ENCODE results near the gene KAT2B. TPM values are rescaled to one million over a fixed set of nuclear protein-coding genes. Genes with fewer than 3 reads are reported as not detected.

Gene KAT2B
- total and polyA plus RNA-seq, 2 of the 13 experiments (the other 11 are each of a cell fraction or from before 2014, with no cell fraction given) = 0.97 to 1.7 TPM

GRCh38 chr3:20141316-20141715 is 101.1 kb downstream of the KAT2B start (continued):
- TF ChIP-seq THAP7 (CRISPR knock-in tag; IDR thresholded peaks at IDR 0.05) (no peak), ZFP37 (CRISPR knock-in tag; IDR thresholded peaks at IDR 0.05; ENCODE audit: borderline replicate concordance) (no peak), GFI1 (CRISPR knock-in tag; IDR thresholded peaks at IDR 0.05; ENCODE audit: borderline replicate concordance) (no peak)

GRCh38 chr3:20141851-20142250 is 101.6 kb downstream of the KAT2B start:
- ChIA-PET CTCF (ENCODE audit: low intra/inter-chr PET ratio, low total read pairs) (no interaction called here), POLR2A (no interaction called here)
- intact Hi-C loops (cut with micrococcal nuclease; ENCODE audit: unreplicated experiment) = no loop called here
- Histone ChIP-seq H3K4me1 (ENCODE audit: insufficient read depth, low read length) (peaks cover 23% of the 10 kb centered on the region), H4K20me1 (ENCODE audit: insufficient read depth, low read length) (no peaks in the 10 kb centered on the region), H3K9ac (ENCODE audit: insufficient read depth, low read depth, low read length) (no peak overlapping the region), H3K36me3 (replicated peaks in 1 of 2; ENCODE audit: control insufficient read depth in 1 of 2, insufficient read depth in 2 of 2, low read length in 2 of 2) (no peaks in the 10 kb centered on the region), H3K4me3 (replicated peaks in 1 of 3; ENCODE audit: insufficient read depth in 1 of 3, low read depth in 2 of 3, low read length in 3 of 3) (no peak overlapping the region), H3K79me2 (ENCODE audit: insufficient read depth, low read length) (no peaks in the 10 kb centered on the region), H2AFZ (ENCODE audit: low read length) (no peak overlapping the region), H3K9me3 (ENCODE audit: low read length) (no peaks in the 10 kb centered on the region), H3K4me2 (ENCODE audit: low read depth, low read length) (no peak overlapping the region), H3K27me3 (ENCODE audit: control insufficient read depth in 1 of 2, insufficient read depth in 2 of 2, low read length in 2 of 2) (no peaks in the 10 kb centered on the region), H3K27ac (ENCODE audit: extremely low read length, insufficient read depth, low read length) (no peak overlapping the region)
- in situ Hi-C loops (cut with HindIII; ENCODE audit: extremely low pct_ligation_motif_present, low pct_unique_long_range_greater_than_20kb) = no loop called here
- ATAC-seq = no peak
- WGBS (ENCODE audit: low lambda C conversion rate) = 96% methylated on average over 7 of the region's 7 CpGs
- BruUV-seq (replicated peaks) = no TSS peak
- DNase-seq (ENCODE audit: low spot score) = no peak
- FAIRE-seq = no peak
- TF ChIP-seq ZFP36L2 (CRISPR knock-in tag; IDR thresholded peaks at IDR 0.05) = no peak
- TF ChIP-seq AKNA (CRISPR knock-in tag; IDR thresholded peaks at IDR 0.05; ENCODE audit: borderline replicate concordance) = no peak
- no peak for TF ChIP-seq RORA (CRISPR knock-in tag; IDR thresholded peaks at IDR 0.05)
- no peak for TF ChIP-seq HIVEP1 (CRISPR knock-in tag; IDR thresholded peaks at IDR 0.05)
- TF ChIP-seq PLSCR1 (CRISPR knock-in tag; IDR thresholded peaks at IDR 0.05; ENCODE audit: borderline replicate concordance) = no peak
- no peak for TF ChIP-seq RFX5 (IDR thresholded peaks at IDR 0.05; ENCODE audit: low read depth, low read length)
- no peak for TF ChIP-seq MIXL1 (CRISPR knock-in tag; IDR thresholded peaks at IDR 0.05)
- no peak for TF ChIP-seq PRMT3 (CRISPR knock-in tag; IDR thresholded peaks at IDR 0.05; ENCODE audit: borderline replicate concordance, low read depth)
- no peak for TF ChIP-seq ZNF292 (CRISPR knock-in tag; IDR thresholded peaks at IDR 0.05; ENCODE audit: borderline replicate concordance, low read depth)
- no peak for TF ChIP-seq NR2F2 (IDR thresholded peaks at IDR 0.05; ENCODE audit: borderline replicate concordance, low read depth)
- no peak for TF ChIP-seq ZNF225 (CRISPR knock-in tag; IDR thresholded peaks at IDR 0.05)
- no peak for TF ChIP-seq JARID2 (CRISPR knock-in tag; IDR thresholded peaks at IDR 0.05; ENCODE audit: insufficient replicate concordance)
- TF ChIP-seq SAP130 (CRISPR knock-in tag; IDR thresholded peaks at IDR 0.05; ENCODE audit: low read depth) = no peak
- no peak for TF ChIP-seq RARG (CRISPR knock-in tag; IDR thresholded peaks at IDR 0.05; ENCODE audit: low read depth)
- no peak for TF ChIP-seq FOXA1 (IDR thresholded peaks at IDR 0.05)
- no peak for TF ChIP-seq FOXA1 (CRISPR knock-in tag; IDR thresholded peaks at IDR 0.05)
- no peak for TF ChIP-seq XBP1 (CRISPR knock-in tag; IDR thresholded peaks at IDR 0.05)
- TF ChIP-seq ZNF746 (CRISPR knock-in tag; IDR thresholded peaks at IDR 0.05) = no peak
